ENCODE results near the gene EOGT.

Gene EOGT

DNA sequence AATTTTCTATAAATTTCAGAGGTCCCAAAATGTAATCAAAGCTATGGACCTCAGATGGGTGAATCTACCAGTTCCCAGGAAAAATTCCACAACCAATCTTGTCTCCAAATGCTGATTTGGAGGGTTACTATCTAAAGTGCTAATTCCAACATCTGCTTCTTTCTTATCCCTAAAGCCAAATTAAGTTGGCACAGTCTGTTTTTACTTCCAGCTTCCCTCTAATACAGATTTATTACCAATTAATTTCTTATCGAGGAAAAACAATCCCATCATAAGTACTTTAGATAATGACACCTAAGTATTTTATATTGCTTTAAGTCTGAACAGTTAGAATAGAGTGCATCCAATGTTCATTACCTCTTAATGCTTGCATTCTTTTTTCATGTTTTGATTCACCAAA, 68.3 kb downstream of the EOGT start:
- H3K27ac ChIP-seq (ENCODE audit: low read length): no peak overlapping the region
- H3K27me3 ChIP-seq (ENCODE audit: control insufficient read depth, insufficient read depth, low read length): no peaks in the 10 kb centered on the region

DNA sequence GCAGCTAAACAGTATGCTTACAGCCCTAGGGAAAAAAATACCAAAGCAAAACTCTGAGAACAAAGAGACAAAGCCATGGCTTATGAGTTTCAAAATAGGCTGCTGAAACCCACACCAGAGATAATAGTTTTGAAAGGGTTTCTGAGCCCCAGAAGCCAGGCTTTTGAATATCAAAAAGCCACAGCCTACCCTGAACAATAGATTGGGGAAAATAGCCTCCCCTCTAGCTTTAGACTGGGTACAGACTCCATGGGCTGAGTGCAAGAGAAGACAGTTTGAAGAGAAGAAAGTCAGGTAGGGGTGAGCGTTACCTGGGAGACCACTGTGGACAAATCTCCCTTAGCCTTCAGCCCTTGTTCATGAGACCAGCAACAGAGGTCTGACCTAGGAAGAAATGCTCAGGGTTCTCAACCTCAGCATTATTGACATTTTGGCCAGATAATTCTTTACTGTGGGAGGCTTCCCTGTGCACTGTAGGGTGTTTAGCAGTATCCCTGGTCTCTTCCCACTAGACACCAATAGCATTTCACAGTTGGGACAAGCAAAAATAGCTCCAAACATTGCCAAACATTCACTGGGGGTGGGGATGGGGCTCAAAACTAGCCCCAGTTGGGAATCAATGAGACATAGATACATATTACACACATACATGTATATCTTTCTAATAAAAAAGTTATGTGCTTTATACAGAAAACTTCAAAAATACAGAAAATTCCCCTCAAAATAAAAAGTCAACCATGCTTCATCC, 69.6 kb downstream of the EOGT start:
- Histone ChIP-seq H3K9ac (ENCODE audit: low read length) (no peak overlapping the region), H3K9me3 (ENCODE audit: control insufficient read depth, low read depth, low read length) (no peaks in the 10 kb centered on the region), H3K27me3 (ENCODE audit: control insufficient read depth, insufficient read depth, low read length) (no peaks in the 10 kb centered on the region), H3K4me3 (ENCODE audit: low read length) (no peak overlapping the region), H3K36me3 (ENCODE audit: control insufficient read depth, low read depth, low read length) (no peaks in the 10 kb centered on the region), H3K27ac (ENCODE audit: low read length) (no peak overlapping the region), H3K4me1 (ENCODE audit: control insufficient read depth, low read depth, low read length) (peaks cover 11% of the 10 kb centered on the region)

More for the DNA sequence above, 68.3 kb downstream of the EOGT start:
- no peak overlapping the region for H3K4me3 ChIP-seq (ENCODE audit: low read length)
- H3K9ac ChIP-seq (ENCODE audit: low read length): no peak overlapping the region
- H3K36me3 ChIP-seq (ENCODE audit: control insufficient read depth, low read depth, low read length): no peaks in the 10 kb centered on the region
- peaks cover 11% of the 10 kb centered on the region for H3K4me1 ChIP-seq (ENCODE audit: control insufficient read depth, low read depth, low read length)
- no peaks in the 10 kb centered on the region for H3K9me3 ChIP-seq (ENCODE audit: control insufficient read depth, low read depth, low read length)

DNA sequence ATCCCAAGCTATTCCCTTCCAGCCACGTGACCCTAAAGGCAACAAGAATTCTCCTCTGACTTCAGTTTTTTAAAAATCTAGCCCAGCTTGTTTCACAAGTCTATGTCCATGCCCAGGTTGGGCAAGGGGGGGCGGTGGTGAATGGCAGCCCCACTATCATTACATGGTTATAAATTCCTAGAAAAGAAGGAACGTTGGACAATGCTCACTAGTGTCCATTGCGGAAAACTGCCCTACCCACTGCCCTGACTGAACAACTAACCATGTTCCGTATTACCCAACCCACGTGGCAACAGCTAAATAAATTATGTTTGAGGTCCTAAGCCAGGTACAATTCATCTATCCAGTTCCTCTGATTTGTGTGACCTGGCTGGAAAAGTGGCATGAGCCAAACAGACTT, 72.4 kb downstream of the EOGT start:
- no peak overlapping the region for H3K27ac ChIP-seq (ENCODE audit: low read length)
- H3K9ac ChIP-seq (ENCODE audit: low read length): no peak overlapping the region
- no peaks in the 10 kb centered on the region for H3K36me3 ChIP-seq (ENCODE audit: control insufficient read depth, low read depth, low read length)
- no peaks in the 10 kb centered on the region for H3K9me3 ChIP-seq (ENCODE audit: control insufficient read depth, low read depth, low read length)
- H3K4me3 ChIP-seq (ENCODE audit: low read length): no peak overlapping the region
- no peaks in the 10 kb centered on the region for H3K27me3 ChIP-seq (ENCODE audit: control insufficient read depth, insufficient read depth, low read length)
- H3K4me1 ChIP-seq (ENCODE audit: control insufficient read depth, low read depth, low read length): peaks cover 11% of the 10 kb centered on the region

DNA sequence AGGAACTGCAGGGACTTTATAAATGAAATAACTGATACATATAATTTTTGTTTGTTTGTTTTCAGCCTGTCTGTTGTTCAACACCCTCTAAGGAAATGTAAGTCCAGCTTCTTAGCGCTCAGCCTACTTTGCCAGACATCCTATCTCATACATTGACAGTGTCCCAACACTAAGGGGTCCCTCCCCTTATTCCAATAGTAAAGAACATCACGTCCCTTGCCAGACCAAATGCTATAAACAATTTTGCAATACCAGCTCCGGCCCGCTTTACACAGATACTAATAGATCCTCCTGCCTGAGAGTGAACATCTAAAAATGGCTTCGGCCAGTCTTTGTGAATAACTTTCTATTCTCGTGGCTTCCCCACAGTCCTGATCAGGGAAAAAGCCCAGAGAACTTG, 76.6 kb downstream of the EOGT start:
- H3K27ac ChIP-seq (ENCODE audit: low read length): no peak overlapping the region
- peaks cover 6% of the 10 kb centered on the region for H3K27me3 ChIP-seq (ENCODE audit: control insufficient read depth, insufficient read depth, low read length)
- no peaks in the 10 kb centered on the region for H3K9me3 ChIP-seq (ENCODE audit: control insufficient read depth, low read depth, low read length)
- H3K9ac ChIP-seq (ENCODE audit: low read length): no peak overlapping the region
- H3K4me1 ChIP-seq (ENCODE audit: control insufficient read depth, low read depth, low read length): no peaks in the 10 kb centered on the region
- H3K4me3 ChIP-seq (ENCODE audit: low read length): no peak overlapping the region
- H3K36me3 ChIP-seq (ENCODE audit: control insufficient read depth, low read depth, low read length): no peaks in the 10 kb centered on the region

DNA sequence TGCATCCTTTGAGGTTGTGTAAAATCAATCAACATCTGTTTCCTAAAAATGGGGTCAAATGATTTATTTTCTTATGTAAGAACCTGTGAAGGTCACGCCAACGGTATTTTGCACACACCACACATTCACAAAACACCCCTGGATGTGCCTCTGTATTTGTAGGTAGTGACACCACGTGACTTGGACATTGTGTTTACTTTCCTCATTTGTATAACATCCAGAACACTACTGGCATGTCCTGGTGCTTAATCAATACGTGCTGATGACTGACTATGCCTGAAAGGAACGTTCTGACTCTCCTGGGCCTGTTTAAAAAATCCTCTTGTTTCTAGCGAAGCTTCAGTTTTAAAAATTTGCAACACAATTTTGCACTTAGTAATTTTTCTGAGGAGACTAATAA, 77.7 kb downstream of the EOGT start:
- peaks cover 16% of the 10 kb centered on the region for H3K27me3 ChIP-seq (ENCODE audit: control insufficient read depth, insufficient read depth, low read length)
- no peaks in the 10 kb centered on the region for H3K9me3 ChIP-seq (ENCODE audit: control insufficient read depth, low read depth, low read length)
- H3K4me1 ChIP-seq (ENCODE audit: control insufficient read depth, low read depth, low read length): no peaks in the 10 kb centered on the region
- H3K27ac ChIP-seq (ENCODE audit: low read length): no peak overlapping the region
- no peak overlapping the region for H3K4me3 ChIP-seq (ENCODE audit: low read length)
- no peak overlapping the region for H3K9ac ChIP-seq (ENCODE audit: low read length)
- H3K36me3 ChIP-seq (ENCODE audit: control insufficient read depth, low read depth, low read length): no peaks in the 10 kb centered on the region

DNA sequence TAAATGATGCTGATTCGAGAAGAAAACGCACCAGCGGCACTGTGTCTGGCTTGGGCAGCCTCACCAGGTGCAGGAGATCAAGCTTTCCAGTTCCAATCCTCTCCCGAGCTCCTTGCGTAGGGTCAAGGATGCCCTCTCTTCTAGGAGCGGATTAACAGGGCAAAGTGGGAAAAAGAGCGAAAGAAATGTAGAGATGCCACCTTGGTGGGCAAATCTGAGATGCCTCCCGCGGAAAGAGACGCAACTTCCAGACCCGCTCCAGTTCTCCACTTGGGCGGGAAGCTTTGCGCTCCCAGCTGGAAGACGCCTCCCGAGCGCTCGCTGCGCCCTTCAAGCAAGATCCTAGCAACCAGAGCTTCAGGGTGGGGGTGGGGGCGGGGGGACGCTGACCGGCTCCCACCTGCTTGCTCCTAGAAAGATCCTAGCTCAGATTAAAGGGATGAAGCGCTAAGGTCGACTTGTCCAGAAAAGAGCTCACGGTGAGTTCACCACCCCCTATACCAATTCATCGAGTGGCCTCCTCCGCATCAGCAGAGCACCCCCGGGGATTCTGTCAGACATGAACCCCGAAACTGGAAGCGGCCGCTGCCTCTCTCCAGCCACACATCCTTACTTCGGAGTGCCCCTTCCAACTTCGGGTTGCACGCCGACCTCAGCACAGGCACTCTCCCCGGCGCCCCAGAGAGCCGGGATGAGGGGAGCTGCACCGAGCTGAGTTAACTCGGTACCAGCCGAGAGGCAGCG, 81.9 kb downstream of the EOGT start:
- Histone ChIP-seq H3K27ac (ENCODE audit: low read length) (no peak overlapping the region), H3K4me3 (ENCODE audit: low read length) (peak overlapping the region; percentile 75), H3K36me3 (ENCODE audit: control insufficient read depth, low read depth, low read length) (no peaks in the 10 kb centered on the region), H3K27me3 (ENCODE audit: control insufficient read depth, insufficient read depth, low read length) (peaks cover 36% of the 10 kb centered on the region), H3K9me3 (ENCODE audit: control insufficient read depth, low read depth, low read length) (no peaks in the 10 kb centered on the region), H3K9ac (ENCODE audit: low read length) (peak overlapping the region; percentile 39), H3K4me1 (ENCODE audit: control insufficient read depth, low read depth, low read length) (no peaks in the 10 kb centered on the region)
